HEK293 (cell line): ENCODE measurements around the gene LRRC10B.

Experiments used
- CTCF ChIA-PET: fragments of 350-600 bp; formaldehyde crosslinking; extraction: SDS; loops from one replicate; lab custom pipeline; 2021; ENCODE audit warnings: antibody characterized with exemption; lab: Yijun Ruan, JAX
- POLR2A ChIA-PET: fragments of 300-600 bp; formaldehyde crosslinking; extraction: SDS; loops from one replicate; lab custom pipeline; 2020; ENCODE audit warnings: antibody characterized with exemption, inconsistent platforms; lab: Yijun Ruan, JAX
- H3K27ac ChIP-seq: fragments of 200-500 bp; sonication (Bioruptor generic); 2 replicates; pipeline ENCODE4 v1.5.1; 2014; ENCODE audit warnings: low read depth, low read length, control low read depth, inconsistent platforms; ENCODE audit errors: extremely low read depth
- H3K36me3 ChIP-seq, 2 experiments: fragments of 200-500 bp in 1 of 2; sonication (Bioruptor generic) in 1 of 2; 1 replicate in 1 of 2; 2 replicates in 1 of 2; pipeline ENCODE4 v1.5.1; 2014 to 2017; ENCODE audit warnings: inconsistent platforms in 2 of 2, low read length in 2 of 2; ENCODE audit not compliant: control insufficient read depth in 2 of 2, insufficient read depth in 1 of 2
- H3K4me1 ChIP-seq: fragments of 200-500 bp; sonication (Bioruptor generic); 2 replicates; pipeline ENCODE4 v1.5.1; 2014; ENCODE audit warnings: mild to moderate bottlenecking, low read length, inconsistent platforms; ENCODE audit not compliant: control insufficient read depth, insufficient read depth
- H3K4me3 ChIP-seq: 2 replicates; pipeline ENCODE4 v1.5.1; 2011; ENCODE audit warnings: low read depth, mild to moderate bottlenecking, control low read depth, low read length, moderate library complexity
- H3K9me3 ChIP-seq: fragments of 200-500 bp; sonication (Bioruptor generic); 2 replicates; pipeline ENCODE4 v1.5.1; 2014; ENCODE audit warnings: low read depth, low read length, inconsistent platforms; ENCODE audit not compliant: control insufficient read depth, insufficient read depth
- GLIS1 ChIP-seq: fragments of 450-650 bp; formaldehyde crosslinking; IDR thresholded peaks from 2 replicates; pipeline ENCODE4 v1.5.1; 2016; ENCODE audit warnings: missing biosample characterization, missing genetic modification characterization
- HOXC10 ChIP-seq: sonication (generic); formaldehyde crosslinking; IDR thresholded peaks from 2 replicates; pipeline ENCODE4 v1.8.1; 2023; ENCODE audit warnings: mild to moderate bottlenecking, missing genetic modification reagents
- PRDM1 ChIP-seq: fragments of 450-650 bp; formaldehyde crosslinking; IDR thresholded peaks from 2 replicates; pipeline ENCODE4; 2016; ENCODE audit warnings: missing biosample characterization, missing genetic modification characterization
- RBAK ChIP-seq: fragments of 450-650 bp; formaldehyde crosslinking; IDR thresholded peaks from 2 replicates; pipeline ENCODE4 v1.5.1; 2016; ENCODE audit warnings: missing biosample characterization, missing genetic modification characterization
- SCRT1 ChIP-seq: fragments of 450-650 bp; formaldehyde crosslinking; IDR thresholded peaks from 2 replicates; pipeline ENCODE4 v1.5.1; 2016; ENCODE audit warnings: missing biosample characterization, missing genetic modification characterization, borderline replicate concordance
- YY1 ChIP-seq: fragments of 450-650 bp; formaldehyde crosslinking; IDR thresholded peaks from 2 replicates; pipeline ENCODE4 v1.5.1; 2018; ENCODE audit warnings: missing biosample characterization, missing genetic modification characterization
- ZBTB10 ChIP-seq: fragments of 450-650 bp; formaldehyde crosslinking; IDR thresholded peaks from 2 replicates; pipeline ENCODE4 v1.5.1; 2016; ENCODE audit warnings: missing biosample characterization, missing genetic modification characterization
- ZBTB11 ChIP-seq: fragments of 450-650 bp; formaldehyde crosslinking; conservative IDR thresholded peaks from 2 replicates; pipeline ENCODE4 v1.5.1; 2016; ENCODE audit warnings: low read depth, missing biosample characterization, missing genetic modification characterization
- ZBTB20 ChIP-seq: fragments of 450-650 bp; formaldehyde crosslinking; IDR thresholded peaks from 2 replicates; pipeline ENCODE4 v1.5.1; 2016; ENCODE audit warnings: missing biosample characterization, missing genetic modification characterization
- ZFP41 ChIP-seq: fragments of 450-650 bp; formaldehyde crosslinking; IDR thresholded peaks from 2 replicates; pipeline ENCODE4 v1.5.1; 2016; ENCODE audit warnings: missing biosample characterization, missing genetic modification characterization, borderline replicate concordance
- ZNF132 ChIP-seq: fragments of 450-650 bp; formaldehyde crosslinking; IDR thresholded peaks from 2 replicates; pipeline ENCODE4 v1.5.1; 2017; ENCODE audit warnings: missing biosample characterization, missing genetic modification characterization, borderline replicate concordance
- ZNF140 ChIP-seq: fragments of 450-650 bp; formaldehyde crosslinking; IDR thresholded peaks from 2 replicates; pipeline ENCODE4 v1.5.1; 2016; ENCODE audit warnings: missing biosample characterization, missing genetic modification characterization
- ZNF148 ChIP-seq: fragments of 450-650 bp; formaldehyde crosslinking; IDR thresholded peaks from 2 replicates; pipeline ENCODE4 v1.5.0; 2017; ENCODE audit warnings: missing biosample characterization, missing genetic modification characterization, borderline replicate concordance
- ZNF16 ChIP-seq: fragments of 450-650 bp; formaldehyde crosslinking; IDR thresholded peaks from 2 replicates; pipeline ENCODE4 v1.5.1; 2016; ENCODE audit warnings: low read depth, missing biosample characterization, missing genetic modification characterization
- ZNF239 ChIP-seq: fragments of 450-650 bp; formaldehyde crosslinking; IDR thresholded peaks from 2 replicates; pipeline ENCODE4 v1.5.1; 2016; ENCODE audit warnings: missing biosample characterization, missing genetic modification characterization
- ZNF24 ChIP-seq: fragments of 450-650 bp; formaldehyde crosslinking; IDR thresholded peaks from 2 replicates; pipeline ENCODE4 v1.5.1; 2016; ENCODE audit warnings: missing biosample characterization, missing genetic modification characterization
- ZNF292 ChIP-seq: fragments of 450-650 bp; formaldehyde crosslinking; IDR thresholded peaks from 2 replicates; pipeline ENCODE4 v1.5.1; 2016; ENCODE audit warnings: low read depth, missing biosample characterization, missing genetic modification characterization, borderline replicate concordance
- ZNF555 ChIP-seq: fragments of 450-650 bp; formaldehyde crosslinking; conservative IDR thresholded peaks from 2 replicates; pipeline ENCODE4 v1.5.1; 2017; ENCODE audit warnings: missing biosample characterization, mild to moderate bottlenecking, missing genetic modification characterization, inconsistent platforms
- ZNF580 ChIP-seq: fragments of 450-650 bp; formaldehyde crosslinking; IDR thresholded peaks from 2 replicates; pipeline ENCODE4 v1.5.1; 2016; ENCODE audit warnings: missing biosample characterization, missing genetic modification characterization
- ZNF624 ChIP-seq: fragments of 450-650 bp; formaldehyde crosslinking; IDR thresholded peaks from 2 replicates; pipeline ENCODE4 v1.5.1; 2017; ENCODE audit warnings: missing biosample characterization, missing genetic modification characterization
- ZNF626 ChIP-seq: fragments of 450-650 bp; sonication (Bioruptor Pico); formaldehyde crosslinking; IDR thresholded peaks from 2 replicates; pipeline ENCODE4 v1.5.1; 2018; ENCODE audit warnings: missing biosample characterization, missing genetic modification characterization, inconsistent platforms
- ZNF677 ChIP-seq: fragments of 450-650 bp; IDR thresholded peaks from 2 replicates; pipeline ENCODE4 v1.5.0; 2018; ENCODE audit warnings: missing biosample characterization, mild to moderate bottlenecking, missing genetic modification characterization, moderate library complexity
- ZSCAN30 ChIP-seq: fragments of 450-650 bp; IDR thresholded peaks from 2 replicates; pipeline ENCODE4 v1.5.1; 2018; ENCODE audit warnings: missing biosample characterization, mild to moderate bottlenecking, missing genetic modification characterization, moderate library complexity

Gene LRRC10B

GRCh38 chr11:61524446-61524845 is 15.9 kb downstream of the LRRC10B start:
- Histone ChIP-seq H3K27ac (no peak overlapping the region), H3K4me1 (no peaks in the 10 kb centered on the region), H3K9me3 (no peaks in the 10 kb centered on the region), H3K4me3 (no peak overlapping the region), H3K36me3 (no peaks in the 10 kb centered on the region)
- TF ChIP-seq ZBTB11 (no peak), ZNF292 (tag by site-specific recombination) (no peak), SCRT1 (tag by site-specific recombination) (no peak), ZFP41 (tag by site-specific recombination) (no peak), ZNF16 (tag by site-specific recombination) (no peak), GLIS1 (tag by site-specific recombination) (no peak), YY1 (tag by site-specific recombination) (no peak), ZNF24 (tag by site-specific recombination) (no peak), RBAK (no peak), ZNF239 (tag by site-specific recombination) (no peak), ZNF624 (tag by site-specific recombination) (no peak), ZNF132 (tag by site-specific recombination) (no peak), ZNF626 (no peak)
- CTCF ChIA-PET, result interaction anchor here (0.7 to 3.1 kb wide), 5 partner anchors 7 to 147 kb away, joined by 3 to 27 read pairs (median 4); no protein-coding TSS in a partner anchor
- POLR2A ChIA-PET, result no interaction called here

GRCh38 chr11:61524963-61525587 is 16.5 kb downstream of the LRRC10B start:
- CTCF ChIA-PET, result interaction anchor here (0.7 to 3.1 kb wide), 3 partner anchors 8 to 148 kb away, joined by 3 to 27 read pairs (median 4); no protein-coding TSS in a partner anchor
- no peak overlapping the region for H3K27ac ChIP-seq
- POLR2A ChIA-PET, result no interaction called here
- TF ChIP-seq ZNF555 (tag by site-specific recombination) (no peak), HOXC10 (CRISPR knock-in tag) (no peak), ZNF580 (tag by site-specific recombination) (no peak), ZNF677 (tag by site-specific recombination) (no peak), ZBTB20 (tag by site-specific recombination) (no peak), ZNF140 (no peak), SCRT1 (tag by site-specific recombination) (no peak), ZSCAN30 (tag by site-specific recombination) (no peak), ZNF148 (tag by site-specific recombination) (no peak), ZBTB10 (no peak), PRDM1 (tag by site-specific recombination) (no peak)

More at GRCh38 chr11:61524963-61525587, 16.5 kb downstream of the LRRC10B start:
- H3K9me3 ChIP-seq, result no peaks in the 10 kb centered on the region
- no peak overlapping the region for H3K4me3 ChIP-seq
- no peaks in the 10 kb centered on the region for H3K36me3 ChIP-seq
- H3K4me1 ChIP-seq, result no peaks in the 10 kb centered on the region
